ENCODE measurements around the gene USP48. TPM values are rescaled to one million over a fixed set of nuclear protein-coding genes. Genes with fewer than 3 reads are reported as not detected.

Gene USP48
- total RNA-seq, 1 experiment from 2014 or later = 49.1 TPM

GRCh38 chr1:21811875-21812305 lies 28.9 kb upstream of the USP48 start, which contains the start of gene LDLRAD2:
Gene LDLRAD2, plus strand, starts transcription at chr1:21812265. Its CDS starts 187 bp downstream, at chr1:21812452.
- POLR2A ChIA-PET = no interaction called here
- intact Hi-C loops (cut with micrococcal nuclease; ENCODE audit: unreplicated experiment) = no loop called here
- Mint-ChIP-seq H3K9me3 (ENCODE audit: unreplicated experiment) (no peaks in the 10 kb centered on the region), H3K27me3 (ENCODE audit: insufficient read depth, unreplicated experiment) (no peaks in the 10 kb centered on the region), H3K36me3 (ENCODE audit: insufficient read depth, unreplicated experiment) (peaks cover 6% of the 10 kb centered on the region), H3K4me1 (ENCODE audit: low read depth, unreplicated experiment) (no peaks in the 10 kb centered on the region), H3K4me3 (ENCODE audit: unreplicated experiment) (no peak within 1 kb of the TSS), H3K27ac (ENCODE audit: unreplicated experiment) (no peak within 1 kb of the TSS)
- TF ChIP-seq CTCF (IDR thresholded peaks at IDR 0.05; ENCODE audit: insufficient read depth in 1 of 2, low read depth in 1 of 2, low read length in 1 of 2, severe bottlenecking in 1 of 2, unreplicated experiment in 1 of 2) = no peak
- no TSS peak for BruUV-seq (replicated peaks)
- H3K9me3 ChIP-seq = no peaks in the 10 kb centered on the region
- no peak for DNase-seq
- no peaks in the 10 kb centered on the region for H3K4me1 ChIP-seq
- H3K36me3 ChIP-seq (ENCODE audit: control insufficient read depth, insufficient read depth, low read length) = no peaks in the 10 kb centered on the region
- H3K27me3 ChIP-seq (replicated peaks; ENCODE audit: control insufficient read depth, insufficient read depth, low read length) = no peaks in the 10 kb centered on the region
- CTCF ChIA-PET = no interaction called here
- no peak within 1 kb of the TSS for H3K4me3 ChIP-seq (ENCODE audit: low read depth, low read length)

GRCh38 chr1:21804536-21804935 lies 21.6 kb upstream of the USP48 start:
- Mint-ChIP-seq H3K4me3 (ENCODE audit: unreplicated experiment) (no peak overlapping the region), H3K4me1 (ENCODE audit: low read depth, unreplicated experiment) (no peaks in the 10 kb centered on the region), H3K36me3 (ENCODE audit: insufficient read depth, unreplicated experiment) (no peaks in the 10 kb centered on the region), H3K9me3 (ENCODE audit: unreplicated experiment) (no peaks in the 10 kb centered on the region), H3K27ac (ENCODE audit: unreplicated experiment) (no peak overlapping the region), H3K27me3 (ENCODE audit: insufficient read depth, unreplicated experiment) (no peaks in the 10 kb centered on the region)
- no TSS peak for BruUV-seq (replicated peaks)
- ChIA-PET POLR2A (no interaction called here), CTCF (no interaction called here)
- DNase-seq = no peak
- H3K4me3 ChIP-seq (ENCODE audit: low read depth, low read length) = no peak overlapping the region
- no peaks in the 10 kb centered on the region for H3K36me3 ChIP-seq (ENCODE audit: control insufficient read depth, insufficient read depth, low read length)
- no peaks in the 10 kb centered on the region for H3K9me3 ChIP-seq
- no peak for TF ChIP-seq CTCF (IDR thresholded peaks at IDR 0.05; ENCODE audit: insufficient read depth in 1 of 2, low read depth in 1 of 2, low read length in 1 of 2, severe bottlenecking in 1 of 2, unreplicated experiment in 1 of 2)
- intact Hi-C loops (cut with micrococcal nuclease; ENCODE audit: unreplicated experiment) = no loop called here
- no peaks in the 10 kb centered on the region for H3K27me3 ChIP-seq (replicated peaks; ENCODE audit: control insufficient read depth, insufficient read depth, low read length)
- no peaks in the 10 kb centered on the region for H3K4me1 ChIP-seq

GRCh38 chr1:21801100-21801499 lies 18.2 kb upstream of the USP48 start:
- no peak overlapping the region for H3K27ac Mint-ChIP-seq (ENCODE audit: unreplicated experiment)
- H3K4me1 ChIP-seq = no peaks in the 10 kb centered on the region
- no peak overlapping the region for H3K4me3 ChIP-seq (ENCODE audit: low read depth, low read length)
- no peak for DNase-seq
- ChIA-PET POLR2A (no interaction called here), CTCF (no interaction called here)
- no peaks in the 10 kb centered on the region for H3K27me3 ChIP-seq (replicated peaks; ENCODE audit: control insufficient read depth, insufficient read depth, low read length)
- no peaks in the 10 kb centered on the region for H3K27me3 Mint-ChIP-seq (ENCODE audit: insufficient read depth, unreplicated experiment)
- BruUV-seq (replicated peaks) = no TSS peak
- no peaks in the 10 kb centered on the region for H3K9me3 Mint-ChIP-seq (ENCODE audit: unreplicated experiment)
- no peak for TF ChIP-seq CTCF (IDR thresholded peaks at IDR 0.05; ENCODE audit: insufficient read depth in 1 of 2, low read depth in 1 of 2, low read length in 1 of 2, severe bottlenecking in 1 of 2, unreplicated experiment in 1 of 2)
- no peaks in the 10 kb centered on the region for H3K36me3 Mint-ChIP-seq (ENCODE audit: insufficient read depth, unreplicated experiment)
- H3K4me1 Mint-ChIP-seq (ENCODE audit: low read depth, unreplicated experiment) = no peaks in the 10 kb centered on the region
- H3K9me3 ChIP-seq = no peaks in the 10 kb centered on the region
- H3K36me3 ChIP-seq (ENCODE audit: control insufficient read depth, insufficient read depth, low read length) = no peaks in the 10 kb centered on the region
- intact Hi-C loops (cut with micrococcal nuclease; ENCODE audit: unreplicated experiment) = no loop called here
- no peak overlapping the region for H3K4me3 Mint-ChIP-seq (ENCODE audit: unreplicated experiment)

Data from Caco-2 (cell line).